ENCODE results near the gene KCNN4. TPM values are rescaled to one million over a fixed set of nuclear protein-coding genes. Genes with fewer than 3 reads are reported as not detected.

The KCNN4 gene
- polyA plus RNA-seq, 1 of the 3 experiments (the other 2 are of a cell fraction) = 22.2 TPM

- no peak for TF ChIP-seq CTCF (IDR thresholded peaks at IDR 0.05)
Observed at GRCh38 chr19:43768273-43769050, 12.3 kb downstream of the KCNN4 start (continued).

- Histone ChIP-seq H2AFZ (ENCODE audit: low read depth) (no peak overlapping the region), H3K36me3 (replicated peaks in 1 of 2; ENCODE audit: control insufficient read depth in 1 of 2, insufficient read depth in 2 of 2, low read length in 1 of 2) (no peaks in the 10 kb centered on the region), H3K4me1 (ENCODE audit: control insufficient read depth in 1 of 2, insufficient read depth in 2 of 2, low read depth in 1 of 2, low read length in 1 of 2) (peaks cover 0 to 21% of the 10 kb centered on the region in 2 experiments; a peak in 3 of 4 replicates), H3K79me2 (ENCODE audit: insufficient read depth) (no peaks in the 10 kb centered on the region), H4K20me1 (ENCODE audit: insufficient read depth) (no peaks in the 10 kb centered on the region), H3K27me3 (ENCODE audit: insufficient read depth) (no peaks in the 10 kb centered on the region), H3K4me2 (no peak overlapping the region), H3F3A (replicated peaks; ENCODE audit: insufficient read depth) (peaks cover 34% of the 10 kb centered on the region), H3K9me2 (no peaks in the 10 kb centered on the region), H3K27ac (ENCODE audit: low read depth in 2 of 2, low read length in 1 of 2) (no peak overlapping the region), H3K9me3 (no peaks in the 10 kb centered on the region), H3K9ac (no peak overlapping the region), H3K4me3 (ENCODE audit: low read depth in 2 of 2, low read length in 1 of 2) (no peak overlapping the region)
- WGBS (ENCODE audit: low lambda C conversion rate) = 63% methylated on average over 1 of the region's 1 CpG
- POLR2A ChIA-PET = no interaction called here
- no peak for DNase-seq
- TF ChIP-seq TCF12 (IDR thresholded peaks at IDR 0.05) (no peak), IRF3 (IDR thresholded peaks at IDR 0.05; ENCODE audit: low read depth, low read length) (no peak), FOSL2 (IDR thresholded peaks at IDR 0.05; ENCODE audit: borderline replicate concordance, low read depth) (no peak), POLR2AphosphoS5 (IDR thresholded peaks at IDR 0.05; ENCODE audit: low read depth, low read length) (no peak), FOXM1 (IDR thresholded peaks at IDR 0.05; ENCODE audit: low read depth) (no peak), SMC3 (IDR thresholded peaks at IDR 0.05; ENCODE audit: low read depth, low read length) (no peak), FOXJ3 (CRISPR knock-in tag; IDR thresholded peaks at IDR 0.05) (no peak), TAF1 (IDR thresholded peaks at IDR 0.05; ENCODE audit: borderline replicate concordance, low read depth, low read length) (no peak), ELF1 (IDR thresholded peaks at IDR 0.05) (no peak), MEF2A (IDR thresholded peaks at IDR 0.05; ENCODE audit: borderline replicate concordance, low read depth) (no peak), USF2 (IDR thresholded peaks at IDR 0.05; ENCODE audit: borderline replicate concordance, low read depth, low read length) (no peak), RFX5 (IDR thresholded peaks at IDR 0.05; ENCODE audit: low read length) (no peak), NFIC (IDR thresholded peaks at IDR 0.05; ENCODE audit: borderline replicate concordance) (no peak), RCOR1 (IDR thresholded peaks at IDR 0.05; ENCODE audit: low read length) (no peak), ZBTB33 (IDR thresholded peaks at IDR 0.05; ENCODE audit: borderline replicate concordance, low read depth) (no peak), MAX (IDR thresholded peaks at IDR 0.05; ENCODE audit: low read depth) (no peak)
- CTCF ChIA-PET = interaction anchor here (1.1 to 5.4 kb wide), 4 partner anchors 9 to 22 kb away, joined by 3 to 47 read pairs (median 31); partner anchors contain the start of gene SMG9
Observed at GRCh38 chr19:43767818-43768217, 13.0 kb downstream of the KCNN4 start.

Data from SK-N-SH (cell line).